Loucy (cell line): ENCODE results near the gene KCNH1.

ENCODE experiments used
- EZH2phosphoT487 ChIP-seq: fragments of 200-600 bp; IDR thresholded peaks from 2 replicates; pipeline ENCODE4 v1.6.1; 2018; ENCODE audit warnings: antibody characterized with exemption, mild to moderate bottlenecking, moderate library complexity, borderline replicate concordance
- TF ChIP-seq, protein P1 (sequence below): fragments of 200-600 bp; sonication (generic); conservative IDR thresholded peaks from 2 replicates; pipeline ENCODE4 v1.5.1; 2014; ENCODE audit warnings: mild to moderate bottlenecking, antibody characterized with exemption, low read length

GRCh38 chr1:210775289-210775688 lies 358.7 kb downstream of the KCNH1 start:
- no peak for TF ChIP-seq EZH2phosphoT487
- TF ChIP-seq, protein P1, sequence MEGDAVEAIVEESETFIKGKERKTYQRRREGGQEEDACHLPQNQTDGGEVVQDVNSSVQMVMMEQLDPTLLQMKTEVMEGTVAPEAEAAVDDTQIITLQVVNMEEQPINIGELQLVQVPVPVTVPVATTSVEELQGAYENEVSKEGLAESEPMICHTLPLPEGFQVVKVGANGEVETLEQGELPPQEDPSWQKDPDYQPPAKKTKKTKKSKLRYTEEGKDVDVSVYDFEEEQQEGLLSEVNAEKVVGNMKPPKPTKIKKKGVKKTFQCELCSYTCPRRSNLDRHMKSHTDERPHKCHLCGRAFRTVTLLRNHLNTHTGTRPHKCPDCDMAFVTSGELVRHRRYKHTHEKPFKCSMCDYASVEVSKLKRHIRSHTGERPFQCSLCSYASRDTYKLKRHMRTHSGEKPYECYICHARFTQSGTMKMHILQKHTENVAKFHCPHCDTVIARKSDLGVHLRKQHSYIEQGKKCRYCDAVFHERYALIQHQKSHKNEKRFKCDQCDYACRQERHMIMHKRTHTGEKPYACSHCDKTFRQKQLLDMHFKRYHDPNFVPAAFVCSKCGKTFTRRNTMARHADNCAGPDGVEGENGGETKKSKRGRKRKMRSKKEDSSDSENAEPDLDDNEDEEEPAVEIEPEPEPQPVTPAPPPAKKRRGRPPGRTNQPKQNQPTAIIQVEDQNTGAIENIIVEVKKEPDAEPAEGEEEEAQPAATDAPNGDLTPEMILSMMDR = no peak
